HFF-Myc (cell line): ENCODE results near the gene SLC2A6.

Experiments
- DNase-seq: peaks from one replicate; pipeline ENCODE4 v3.0.0-alpha.2; 2011; ENCODE audit warnings: low read depth; ENCODE audit errors: extremely low read depth
- H3K4me3 ChIP-seq: replicated peaks from 2 replicates; pipeline ENCODE4 v1.5.1; 2011; ENCODE audit warnings: low read depth, mild to moderate bottlenecking, control low read depth, low read length
- CTCF ChIP-seq: IDR thresholded peaks from 2 replicates; pipeline ENCODE4 v1.5.1; 2012; ENCODE audit warnings: mild to moderate bottlenecking, low read depth, low read length, control low read depth; ENCODE audit errors: missing control alignments

The SLC2A6 gene

DNA sequence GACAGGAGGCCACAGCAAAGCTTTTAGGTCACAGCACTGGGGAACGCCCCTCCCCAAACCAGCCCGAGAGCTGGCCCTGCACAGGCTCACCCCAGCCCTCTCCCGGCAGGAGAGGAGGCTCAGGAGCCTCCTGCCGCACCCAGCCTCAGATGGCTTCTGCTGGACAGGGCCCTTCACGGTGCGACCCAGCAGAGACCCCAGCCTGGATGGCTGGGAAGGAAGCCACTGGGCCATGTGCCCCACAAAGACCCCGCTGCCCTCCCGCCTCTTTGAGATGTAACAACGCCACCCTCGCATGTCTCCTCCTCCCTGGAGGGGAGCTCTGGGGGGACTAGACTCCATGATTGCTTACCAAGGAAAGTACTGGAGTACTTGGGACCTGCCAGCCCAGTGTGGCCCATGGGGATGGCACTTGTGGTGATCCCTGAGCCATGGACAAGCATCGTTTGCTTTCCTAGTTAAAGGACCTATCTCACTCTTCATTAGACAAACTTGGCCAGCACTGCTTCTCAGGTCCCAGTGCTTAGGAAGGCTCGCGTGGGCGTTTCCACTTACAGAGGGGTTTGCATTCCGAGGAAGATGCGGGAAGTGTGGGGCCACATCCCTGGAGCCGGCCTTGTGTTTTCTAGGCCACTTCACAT, 36.8 kb upstream of the SLC2A6 start:
- TF ChIP-seq CTCF = no peak
- no peak for DNase-seq
- no peak overlapping the region for H3K4me3 ChIP-seq

GRCh38 chr9:133515240-133515610, 36.3 kb upstream of the SLC2A6 start:
- no peak for DNase-seq
- no peak for TF ChIP-seq CTCF
- no peak overlapping the region for H3K4me3 ChIP-seq

DNA sequence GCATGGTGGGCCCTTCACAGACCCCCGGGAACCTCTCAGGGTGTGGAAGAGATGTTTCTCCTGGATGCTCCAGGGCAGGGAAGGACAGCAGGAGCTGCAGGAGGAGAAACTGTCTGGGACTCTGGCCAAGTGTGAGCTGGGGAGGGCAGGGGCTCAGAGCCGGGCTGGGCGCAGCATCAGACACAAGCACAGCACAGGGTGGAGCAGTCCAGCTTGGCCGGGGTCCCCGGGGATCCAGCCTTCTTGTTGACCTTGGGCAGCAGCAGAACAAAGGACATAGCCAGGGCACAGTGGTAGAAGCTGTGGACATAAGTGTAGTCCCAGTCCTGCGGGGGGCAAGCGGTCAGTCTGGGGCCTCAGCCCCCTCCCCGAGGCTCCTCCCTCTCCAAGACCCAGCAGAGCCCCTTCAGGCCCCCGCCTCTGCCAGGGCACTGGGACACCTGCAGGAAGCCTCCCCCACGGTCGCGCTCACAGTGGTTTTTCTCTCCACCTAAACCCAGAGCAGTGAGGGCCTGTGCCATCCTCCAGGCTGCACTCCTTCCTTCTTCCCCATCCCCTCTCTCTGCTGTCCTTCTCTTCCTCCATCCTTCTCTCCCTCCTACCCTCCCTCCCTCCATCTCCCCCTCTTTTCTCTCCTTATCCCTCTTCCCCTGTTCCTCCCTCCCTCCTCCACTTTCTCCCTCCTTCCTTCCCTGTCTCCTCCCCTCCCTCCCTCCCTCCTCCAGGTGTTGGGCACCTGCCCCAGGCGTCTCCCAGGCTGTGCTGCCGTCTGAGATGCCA, 35.8 kb upstream of the SLC2A6 start:
- no peak overlapping the region for H3K4me3 ChIP-seq
- DNase-seq = no peak
- no peak for TF ChIP-seq CTCF

DNA sequence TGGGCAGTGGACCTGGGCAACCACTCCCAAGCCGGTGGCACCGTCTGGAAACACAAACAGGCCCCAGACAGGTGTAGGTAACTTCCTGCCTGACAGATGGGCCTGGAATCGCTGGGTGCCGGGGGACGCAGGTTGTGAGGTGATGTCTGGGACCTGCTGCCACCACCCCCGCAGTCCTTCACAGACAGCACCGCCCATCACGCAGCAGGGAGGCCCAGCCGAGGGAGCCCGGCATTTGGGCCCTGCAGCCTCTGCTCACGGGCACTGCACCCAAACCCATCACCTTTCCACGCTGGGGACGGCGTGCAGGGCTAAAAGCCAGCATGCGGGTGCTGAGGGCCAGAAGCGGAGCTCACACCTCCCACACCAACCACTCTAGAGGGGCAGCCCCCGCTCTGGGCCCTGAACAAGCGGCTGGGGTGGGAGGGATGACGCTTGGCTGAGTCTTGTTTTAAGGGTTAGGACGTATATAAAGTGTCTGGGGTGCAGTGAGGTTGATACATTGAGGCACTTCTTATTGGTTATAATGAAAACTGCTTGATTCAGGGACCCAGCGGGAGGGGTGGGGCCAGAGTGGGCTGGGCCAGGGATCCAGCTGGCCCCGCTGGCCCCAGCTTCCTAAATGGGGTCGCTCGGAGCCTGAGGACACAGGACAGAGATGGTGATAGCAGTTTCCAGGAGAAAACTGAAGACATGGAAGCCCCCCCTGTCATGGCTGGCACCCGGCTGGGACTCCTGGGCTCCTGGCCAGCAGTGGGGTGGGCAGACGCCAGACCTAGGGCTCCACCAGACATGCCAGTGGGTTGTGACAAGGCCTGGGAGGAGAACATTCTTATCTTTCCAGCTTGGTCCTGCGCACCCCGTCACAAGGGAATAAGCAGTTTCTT, 34.6 kb upstream of the SLC2A6 start:
- no peak for DNase-seq
- H3K4me3 ChIP-seq = no peak overlapping the region
- TF ChIP-seq CTCF = no peak

DNA sequence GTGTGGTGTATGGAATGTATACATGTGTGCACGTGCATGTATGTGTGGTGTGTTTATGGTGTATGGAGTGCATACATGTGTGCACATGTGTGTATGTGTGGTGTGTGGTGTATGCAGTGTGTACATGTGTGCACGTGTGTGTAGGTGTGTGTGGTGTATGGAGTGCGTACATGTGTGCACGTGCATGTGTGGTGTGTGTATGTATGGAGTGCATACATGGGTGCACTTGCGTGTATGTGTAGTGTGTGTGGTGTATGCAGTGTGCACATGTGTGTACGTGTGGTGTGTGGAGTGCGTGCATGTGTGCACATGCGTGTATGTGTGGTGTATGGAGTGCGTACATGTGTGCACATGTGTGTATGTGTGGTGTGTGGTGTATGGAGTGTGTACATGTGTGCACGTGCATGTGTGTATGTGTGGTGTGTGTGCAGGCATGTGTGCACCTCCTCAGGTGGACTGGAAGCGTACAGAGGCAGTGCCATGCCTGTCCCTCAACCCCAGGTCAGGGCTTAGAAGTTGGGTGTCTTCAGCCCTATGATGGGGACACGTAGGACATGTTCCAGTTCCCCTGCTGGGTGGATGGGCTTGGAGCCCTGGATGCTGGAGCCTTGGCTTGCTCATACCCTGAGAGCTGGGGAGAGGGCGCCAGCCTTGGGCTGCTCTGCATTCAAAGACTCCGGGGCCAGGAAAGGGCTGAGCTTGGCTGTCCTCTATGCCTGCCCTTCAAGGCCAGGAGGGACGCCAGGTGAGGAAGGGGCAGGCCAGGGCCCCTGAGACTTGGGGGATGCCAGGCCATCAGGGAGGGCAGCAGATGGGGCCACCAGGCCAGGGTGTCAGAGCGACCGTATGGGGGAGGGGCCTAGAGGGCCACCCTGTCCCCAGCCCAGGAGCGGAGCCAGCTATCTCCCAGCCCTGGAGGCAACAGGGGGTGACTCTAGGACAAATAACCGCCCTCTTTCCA, 33.6 kb upstream of the SLC2A6 start:
- DNase-seq = no peak

More for the DNA sequence above, 33.6 kb upstream of the SLC2A6 start:
- H3K4me3 ChIP-seq = no peak overlapping the region
- TF ChIP-seq CTCF = no peak
